Measurements from ENCODE around the gene KLK3.

KLK3 gene

GRCh38 chr19:50908336-50908735, 53.6 kb downstream of the KLK3 start:
- DNase-seq: no peak

DNA sequence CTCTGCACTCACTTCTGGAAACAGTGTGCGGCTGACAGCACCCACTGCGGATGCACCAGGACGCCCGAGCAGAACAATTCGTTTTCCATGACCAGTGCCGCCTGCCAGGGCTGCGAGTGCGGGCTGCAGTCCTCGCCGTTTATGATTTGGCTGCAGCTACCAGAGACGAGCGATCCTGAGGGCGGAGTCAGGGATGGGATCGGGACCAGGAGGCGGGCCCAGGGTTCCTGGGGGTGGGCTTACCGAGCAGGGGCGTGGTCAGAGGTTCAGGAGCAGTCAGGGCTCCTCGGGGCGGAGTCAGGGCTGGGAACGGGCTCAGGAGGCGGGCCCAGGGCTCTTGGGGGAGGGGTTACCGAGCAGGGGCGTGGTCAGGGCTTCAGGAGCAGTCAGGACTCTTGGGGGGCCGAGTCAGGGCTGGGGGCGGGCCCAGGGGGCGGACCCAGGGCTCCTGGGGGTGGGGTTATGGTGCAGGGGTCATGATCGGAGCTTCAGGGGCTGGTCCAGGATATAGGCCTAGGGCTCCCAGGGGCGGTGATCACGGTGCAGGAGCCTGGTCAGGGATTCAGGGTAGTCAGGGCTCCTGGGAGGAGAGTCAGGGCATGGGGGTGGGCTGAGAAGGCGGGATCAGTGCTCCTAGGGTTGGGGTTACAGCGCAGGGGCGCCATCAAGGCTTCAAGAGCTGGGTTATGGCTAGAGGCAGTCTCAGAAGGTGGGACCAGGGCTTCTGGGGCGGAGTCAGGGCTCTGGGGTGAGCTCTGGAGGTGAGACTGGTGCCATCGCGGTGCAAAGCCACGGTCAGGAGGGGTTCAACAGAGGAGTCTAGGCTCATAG, 54.7 kb downstream of the KLK3 start:
- DNase-seq: peak; percentile 2

Measured in CD4-positive, alpha-beta T cell treated with Interleukin-17A for 1 hour (primary cell).